DND-41 (cell line): ENCODE measurements around the gene PLEKHJ1.

Experiments used
- ATAC-seq: fragments of 200-7000 bp; cut with Tn5 transposase; 3 replicates; pipeline ENCODE4 v1.9.1; 2021; ENCODE audit warnings: low read depth; ENCODE audit not compliant: insufficient read depth
- DNase-seq: peaks from one replicate; pipeline ENCODE4 v3.0.0-alpha.2; 2020
- H2AFZ ChIP-seq: 2 replicates; pipeline ENCODE4 v1.6.0; 2012; ENCODE audit warnings: low read depth, low read length
- H3K27ac ChIP-seq: 2 replicates; pipeline ENCODE4 v1.5.1; 2012; ENCODE audit warnings: low read length, inconsistent platforms
- H3K27me3 ChIP-seq: fragments of 200-600 bp; sonication (generic); 2 replicates; pipeline ENCODE4 v1.6.0; 2012; ENCODE audit warnings: low read length, mild to moderate bottlenecking, inconsistent platforms; ENCODE audit not compliant: insufficient read depth, poor library complexity
- H3K36me3 ChIP-seq: 2 replicates; pipeline ENCODE4 v1.5.1; 2012; ENCODE audit warnings: low read length, inconsistent platforms; ENCODE audit not compliant: insufficient read depth
- H3K4me1 ChIP-seq: 2 replicates; pipeline ENCODE4 v1.5.1; 2012; ENCODE audit warnings: mild to moderate bottlenecking, low read length; ENCODE audit not compliant: insufficient read depth
- H3K4me2 ChIP-seq: 2 replicates; pipeline ENCODE4 v1.6.0; 2012; ENCODE audit warnings: mild to moderate bottlenecking, moderate library complexity, low read length, inconsistent platforms; ENCODE audit not compliant: insufficient read depth
- H3K4me3 ChIP-seq, 2 experiments: fragments of 200-600 bp in 1 of 2; shearing (Covaris generic) in 1 of 2; 2 replicates each; pipeline ENCODE4 v1.5.1; 2012 to 2016; ENCODE audit warnings: inconsistent platforms in 2 of 2, low read length in 2 of 2, mild to moderate bottlenecking in 2 of 2, low read depth in 1 of 2, moderate library complexity in 1 of 2
- H3K79me2 ChIP-seq: 2 replicates; pipeline ENCODE4 v1.6.0; 2012; ENCODE audit warnings: low read length, inconsistent platforms; ENCODE audit not compliant: insufficient read depth
- H3K9ac ChIP-seq: 2 replicates; pipeline ENCODE4 v1.6.0; 2012; ENCODE audit warnings: low read depth, mild to moderate bottlenecking, inconsistent platforms, low read length, moderate library complexity
- H3K9me3 ChIP-seq: 2 replicates; pipeline ENCODE4 v1.5.1; 2012; ENCODE audit warnings: low read length, moderate library complexity, mild to moderate bottlenecking, inconsistent platforms; ENCODE audit not compliant: insufficient read depth, severe bottlenecking
- H4K20me1 ChIP-seq: 2 replicates; pipeline ENCODE4 v1.6.0; 2012; ENCODE audit warnings: low read length; ENCODE audit not compliant: insufficient read depth
- EZH2 ChIP-seq: IDR thresholded peaks from 3 replicates; pipeline ENCODE4 v1.6.1; 2012; ENCODE audit warnings: borderline replicate concordance, low read depth, mild to moderate bottlenecking, moderate library complexity, low read length, inconsistent platforms; ENCODE audit not compliant: severe bottlenecking
- TF ChIP-seq, protein P1 (sequence below): IDR thresholded peaks from 2 replicates; pipeline ENCODE4 v1.5.1; 2012; ENCODE audit warnings: borderline replicate concordance, low read length, moderate library complexity, mild to moderate bottlenecking; ENCODE audit not compliant: poor library complexity, severe bottlenecking; ENCODE audit errors: extremely low read depth

The PLEKHJ1 gene

DNA sequence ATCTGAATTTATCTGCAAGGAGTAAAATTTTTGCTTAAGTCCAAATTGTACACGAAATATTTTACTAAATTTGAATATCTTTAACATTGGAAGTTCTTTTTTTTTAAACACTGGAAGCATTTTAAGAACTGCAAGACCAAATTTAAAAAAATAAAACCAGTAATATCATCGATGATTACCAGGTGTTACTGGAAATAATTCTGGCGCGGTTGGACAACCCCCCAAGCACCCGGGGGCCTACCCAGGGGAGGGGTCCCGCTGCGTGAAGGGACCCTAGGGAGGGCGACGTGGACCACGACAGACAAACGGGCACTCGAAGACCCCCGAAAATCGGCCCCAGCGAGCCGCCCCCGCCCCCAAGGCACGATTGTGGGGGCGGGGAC, 32.7 kb upstream of the PLEKHJ1 start:
- Histone ChIP-seq H3K79me2 (peaks cover 55% of the 10 kb centered on the region), H3K4me3 (peak overlapping the region; percentile 82), H3K4me2 (peak overlapping the region; percentile 72), H2AFZ (peak overlapping the region; percentile 83), H3K27me3 (no peaks in the 10 kb centered on the region), H3K9me3 (no peaks in the 10 kb centered on the region), H3K9ac (peak overlapping the region; percentile 100), H3K27ac (peak overlapping the region; percentile 89), H3K4me1 (peaks cover 38% of the 10 kb centered on the region), H3K36me3 (peaks cover 37% of the 10 kb centered on the region), H4K20me1 (peaks cover 42% of the 10 kb centered on the region)
- no peak for DNase-seq
- TF ChIP-seq, protein P1, sequence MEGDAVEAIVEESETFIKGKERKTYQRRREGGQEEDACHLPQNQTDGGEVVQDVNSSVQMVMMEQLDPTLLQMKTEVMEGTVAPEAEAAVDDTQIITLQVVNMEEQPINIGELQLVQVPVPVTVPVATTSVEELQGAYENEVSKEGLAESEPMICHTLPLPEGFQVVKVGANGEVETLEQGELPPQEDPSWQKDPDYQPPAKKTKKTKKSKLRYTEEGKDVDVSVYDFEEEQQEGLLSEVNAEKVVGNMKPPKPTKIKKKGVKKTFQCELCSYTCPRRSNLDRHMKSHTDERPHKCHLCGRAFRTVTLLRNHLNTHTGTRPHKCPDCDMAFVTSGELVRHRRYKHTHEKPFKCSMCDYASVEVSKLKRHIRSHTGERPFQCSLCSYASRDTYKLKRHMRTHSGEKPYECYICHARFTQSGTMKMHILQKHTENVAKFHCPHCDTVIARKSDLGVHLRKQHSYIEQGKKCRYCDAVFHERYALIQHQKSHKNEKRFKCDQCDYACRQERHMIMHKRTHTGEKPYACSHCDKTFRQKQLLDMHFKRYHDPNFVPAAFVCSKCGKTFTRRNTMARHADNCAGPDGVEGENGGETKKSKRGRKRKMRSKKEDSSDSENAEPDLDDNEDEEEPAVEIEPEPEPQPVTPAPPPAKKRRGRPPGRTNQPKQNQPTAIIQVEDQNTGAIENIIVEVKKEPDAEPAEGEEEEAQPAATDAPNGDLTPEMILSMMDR, result no peak
- TF ChIP-seq EZH2, result no peak
- ATAC-seq, result no peak

DNA sequence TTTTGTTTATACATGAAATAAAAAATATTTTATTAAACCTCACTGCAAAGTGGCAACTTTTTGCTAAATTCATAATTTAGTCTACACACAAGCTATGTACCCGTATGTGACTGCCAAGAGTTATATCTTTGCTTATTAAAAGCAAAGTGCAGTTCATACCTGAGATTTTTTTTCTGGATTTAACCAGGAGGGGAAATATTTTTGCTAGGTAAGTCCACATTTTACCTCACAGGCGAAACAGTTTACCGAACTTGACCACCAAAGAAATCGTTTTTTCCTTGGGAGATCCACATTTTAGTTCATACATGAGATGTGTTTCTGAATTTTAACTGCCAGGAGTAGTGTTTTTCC, 32.3 kb upstream of the PLEKHJ1 start:
- TF ChIP-seq EZH2, result no peak
- TF ChIP-seq, protein P1, result no peak
- Histone ChIP-seq H3K9me3 (no peaks in the 10 kb centered on the region), H3K4me1 (peaks cover 34% of the 10 kb centered on the region), H3K4me2 (peak overlapping the region; percentile 72), H2AFZ (peak overlapping the region; percentile 83), H3K9ac (peak overlapping the region; percentile 100), H3K36me3 (peaks cover 36% of the 10 kb centered on the region), H3K79me2 (peaks cover 52% of the 10 kb centered on the region), H3K27ac (peak overlapping the region; percentile 89), H3K27me3 (no peaks in the 10 kb centered on the region), H3K4me3 (peak overlapping the region; percentile 82; a peak in 3 of 4 replicates), H4K20me1 (peaks cover 40% of the 10 kb centered on the region)
- DNase-seq, result no peak
- ATAC-seq, result no peak

DNA sequence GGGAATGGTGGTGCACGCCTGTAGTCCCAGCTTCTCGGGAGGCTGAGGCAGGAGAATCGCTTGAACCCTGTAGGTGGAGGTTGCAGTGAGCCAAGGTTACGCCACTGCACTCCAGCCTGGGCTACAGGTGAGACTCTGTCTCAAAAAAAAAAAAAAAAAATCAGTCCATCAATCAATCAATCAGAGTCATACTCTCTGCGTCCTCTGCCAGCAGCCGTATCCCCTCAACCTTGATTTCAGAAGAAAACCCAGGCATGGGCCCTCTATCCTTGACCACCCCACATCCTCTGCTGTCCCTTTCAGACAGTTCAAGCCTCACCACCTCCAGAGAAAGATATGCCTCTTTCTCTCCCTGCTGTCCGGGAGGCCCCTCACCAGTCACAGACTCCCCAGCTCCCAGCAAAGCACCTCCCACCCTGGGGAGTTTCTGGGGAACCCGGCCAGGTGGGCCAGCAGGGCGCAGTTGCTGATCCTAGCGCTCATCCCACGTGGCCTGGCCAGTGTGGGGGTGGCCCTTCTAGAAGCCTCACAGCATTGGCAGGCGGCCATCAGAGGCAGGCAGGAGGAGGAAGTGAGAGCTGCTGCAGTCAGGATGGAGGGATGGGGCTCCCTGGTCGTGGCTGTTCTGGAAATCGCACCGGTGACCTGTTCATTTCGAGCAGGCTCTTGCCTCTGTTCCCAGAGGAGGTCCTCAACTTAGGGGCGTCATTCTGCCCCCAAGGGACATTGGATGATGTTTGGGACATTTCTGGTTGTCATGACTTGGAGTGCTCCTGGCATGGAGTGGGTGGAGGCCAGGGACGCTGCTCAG, 30.3 kb upstream of the PLEKHJ1 start:
- ATAC-seq, result no peak
- Histone ChIP-seq H2AFZ (no peak overlapping the region), H3K4me2 (no peak overlapping the region), H3K9me3 (no peaks in the 10 kb centered on the region), H3K4me3 (no peak overlapping the region), H3K79me2 (peaks cover 31% of the 10 kb centered on the region), H3K27me3 (no peaks in the 10 kb centered on the region), H3K36me3 (peaks cover 19% of the 10 kb centered on the region), H3K4me1 (peaks cover 14% of the 10 kb centered on the region), H3K9ac (no peak overlapping the region), H4K20me1 (peaks cover 20% of the 10 kb centered on the region), H3K27ac (no peak overlapping the region)
- TF ChIP-seq, protein P1, result no peak
- no peak for TF ChIP-seq EZH2
- peak; percentile 53 for DNase-seq
